Measurements from ENCODE around the gene OR4D11. TPM values are rescaled to one million over a fixed set of nuclear protein-coding genes. Genes with fewer than 3 reads are reported as not detected.
"Not testable (repeated sequence)": the region's sequence is repeated elsewhere in the genome, so short reads cannot be mapped to it uniquely, and the experiment has no call there.

Gene OR4D11
- polyA plus RNA-seq, 4 donors, result not detected

DNA sequence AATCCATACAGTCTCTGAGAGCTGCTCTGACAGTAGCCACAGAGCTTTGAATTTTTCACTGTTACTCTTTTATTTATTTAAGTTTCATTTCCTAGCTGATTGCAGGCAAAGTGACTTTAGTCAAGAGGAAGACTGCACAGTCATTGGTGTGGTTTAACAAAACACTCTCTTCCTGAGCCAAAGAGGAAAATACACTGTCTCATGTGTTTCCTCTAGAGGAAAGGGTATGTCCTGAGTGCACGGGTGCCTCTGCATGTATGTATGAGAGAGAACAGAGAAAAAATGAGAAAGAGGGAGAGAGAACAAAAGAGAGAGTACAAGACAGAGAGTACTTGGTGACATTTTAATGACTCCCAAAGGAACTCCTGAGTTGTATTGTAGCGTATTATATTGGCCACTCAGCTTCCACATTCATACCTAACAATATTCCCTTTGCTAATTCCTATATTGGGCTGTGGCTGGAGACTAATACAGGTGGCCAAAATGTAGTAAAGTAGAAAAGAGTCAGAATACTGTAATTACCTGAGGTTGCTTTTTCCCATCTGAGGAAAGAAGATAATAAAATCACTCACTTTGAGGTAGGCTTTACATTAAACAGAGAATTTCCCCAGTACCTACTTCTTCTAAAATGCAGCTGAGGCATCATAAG lies 7.7 kb downstream of the OR4D11 start, which contains the start of gene OR4D9:
Gene OR4D9, plus strand, starts transcription at position 599 of the 649 bp plus-strand sequence. CDS start 3,374 bp downstream, outside the sequence.
- no peak for DNase-seq
- H3K4me3 ChIP-seq (ENCODE audit: low read depth in 1 of 3, low read length in 3 of 3), result no peak within 1 kb of the TSS
- no peaks in the 10 kb centered on the region for H3K4me1 ChIP-seq (ENCODE audit: control insufficient read depth in 3 of 3, insufficient read depth in 2 of 3, low read depth in 1 of 3, low read length in 2 of 3)
- no peak for FAIRE-seq
- no peaks in the 10 kb centered on the region for H3K27me3 ChIP-seq (ENCODE audit: control insufficient read depth in 3 of 3, insufficient read depth in 3 of 3, low read length in 3 of 3)
- no peaks in the 10 kb centered on the region for H3K36me3 ChIP-seq (ENCODE audit: control insufficient read depth in 3 of 3, insufficient read depth in 2 of 3, low read depth in 1 of 3, low read length in 3 of 3)
- H3K9me3 ChIP-seq (ENCODE audit: control insufficient read depth in 2 of 2, insufficient read depth in 1 of 2, low read depth in 1 of 2, low read length in 1 of 2), result no peaks in the 10 kb centered on the region
- no peak within 1 kb of the TSS for H3K27ac ChIP-seq (ENCODE audit: low read depth in 1 of 3, low read length in 2 of 3)
- WGBS, 3 donors, result 35 to 57% (median 49%) methylated on average over 2 of the region's 2 CpGs

DNA sequence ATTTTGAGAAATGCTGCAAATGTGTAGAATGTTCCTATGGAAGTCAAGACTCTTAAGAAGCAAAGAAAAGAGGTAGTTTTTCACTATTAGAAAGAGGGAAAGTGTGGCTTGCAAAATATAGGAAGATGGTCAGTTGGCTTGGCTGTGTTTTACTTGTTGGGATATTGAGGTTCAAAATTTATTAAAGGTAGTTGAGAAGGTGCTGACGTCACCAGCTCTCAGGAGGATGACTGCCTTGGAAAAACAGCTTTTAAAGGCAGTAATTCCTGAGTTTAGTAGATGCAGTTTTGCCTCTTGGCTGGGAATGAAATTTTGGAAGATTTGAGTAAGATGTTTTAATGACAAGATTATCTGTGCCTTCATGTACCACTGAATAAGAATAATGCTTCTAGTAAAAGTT lies 8.3 kb downstream of the OR4D11 start:
- no peak for DNase-seq
- H3K4me1 ChIP-seq (ENCODE audit: control insufficient read depth in 3 of 3, insufficient read depth in 2 of 3, low read depth in 1 of 3, low read length in 2 of 3), result no peaks in the 10 kb centered on the region

DNA sequence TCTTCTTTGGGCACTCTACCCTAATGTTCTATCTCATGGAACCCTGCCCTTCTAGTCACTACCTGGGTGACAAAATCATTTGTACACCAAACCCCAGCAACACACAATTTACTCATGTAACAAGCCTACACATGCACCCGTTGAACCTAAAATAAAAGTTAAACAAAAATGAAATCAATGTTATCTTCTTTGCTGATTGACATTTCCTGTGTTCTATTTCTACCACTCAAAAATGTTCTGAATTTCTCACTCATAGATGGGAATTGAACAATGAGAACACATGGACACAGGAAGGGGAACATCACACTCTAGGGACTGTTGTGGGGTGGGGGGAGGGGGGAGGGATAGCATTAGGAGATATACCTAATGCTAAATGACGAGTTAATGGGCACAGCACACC lies 16.8 kb downstream of the OR4D11 start:
- H3K4me1 ChIP-seq (ENCODE audit: control insufficient read depth in 3 of 3, insufficient read depth in 2 of 3, low read depth in 1 of 3, low read length in 2 of 3); FAIRE-seq; H3K36me3 ChIP-seq (ENCODE audit: control insufficient read depth in 3 of 3, insufficient read depth in 2 of 3, low read depth in 1 of 3, low read length in 3 of 3); H3K9me3 ChIP-seq (ENCODE audit: control insufficient read depth in 2 of 2, insufficient read depth in 1 of 2, low read depth in 1 of 2, low read length in 1 of 2); H3K27ac ChIP-seq (ENCODE audit: low read depth in 1 of 3, low read length in 2 of 3); H3K27me3 ChIP-seq (ENCODE audit: control insufficient read depth in 3 of 3, insufficient read depth in 3 of 3, low read length in 3 of 3); DNase-seq; H3K4me3 ChIP-seq (ENCODE audit: low read depth in 1 of 3, low read length in 3 of 3): not testable (repeated sequence)
- 61 to 63% (median 62%) methylated on average over 2 of the region's 2 CpGs for WGBS, 3 donors

More for the DNA sequence above, 8.3 kb downstream of the OR4D11 start:
- no peaks in the 10 kb centered on the region for H3K36me3 ChIP-seq (ENCODE audit: control insufficient read depth in 3 of 3, insufficient read depth in 2 of 3, low read depth in 1 of 3, low read length in 3 of 3)
- H3K9me3 ChIP-seq (ENCODE audit: control insufficient read depth in 2 of 2, insufficient read depth in 1 of 2, low read depth in 1 of 2, low read length in 1 of 2), result no peaks in the 10 kb centered on the region
- no peak overlapping the region for H3K4me3 ChIP-seq (ENCODE audit: low read depth in 1 of 3, low read length in 3 of 3)
- no peak overlapping the region for H3K27ac ChIP-seq (ENCODE audit: low read depth in 1 of 3, low read length in 2 of 3)
- WGBS, 3 donors, result 58 to 84% (median 66%) methylated on average over 1 of the region's 1 CpG
- H3K27me3 ChIP-seq (ENCODE audit: control insufficient read depth in 3 of 3, insufficient read depth in 3 of 3, low read length in 3 of 3), result no peaks in the 10 kb centered on the region
- FAIRE-seq, result no peak

DNA sequence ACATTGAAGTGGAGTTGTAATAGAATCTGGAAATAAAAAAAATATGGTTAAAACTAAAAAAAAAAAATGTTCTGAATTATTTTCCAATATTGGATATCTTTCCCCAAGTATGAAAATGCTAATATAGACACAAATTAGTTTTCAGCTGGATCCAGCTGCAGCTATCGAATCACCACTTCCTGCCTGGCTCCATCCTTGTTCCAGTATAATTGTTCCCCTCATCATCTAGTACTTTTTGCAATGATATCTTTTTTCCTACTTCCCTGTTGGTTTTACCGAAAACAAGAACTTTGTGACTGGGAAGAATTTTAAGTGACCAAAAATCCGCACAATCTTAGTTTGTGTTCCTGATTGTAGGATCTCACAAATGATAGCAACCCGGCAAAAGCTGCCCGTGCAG lies 17.4 kb downstream of the OR4D11 start:
- Histone ChIP-seq H3K27ac (ENCODE audit: low read depth in 1 of 3, low read length in 2 of 3) (no peak overlapping the region), H3K4me1 (ENCODE audit: control insufficient read depth in 3 of 3, insufficient read depth in 2 of 3, low read depth in 1 of 3, low read length in 2 of 3) (no peaks in the 10 kb centered on the region), H3K27me3 (ENCODE audit: control insufficient read depth in 3 of 3, insufficient read depth in 3 of 3, low read length in 3 of 3) (no peaks in the 10 kb centered on the region), H3K36me3 (ENCODE audit: control insufficient read depth in 3 of 3, insufficient read depth in 2 of 3, low read depth in 1 of 3, low read length in 3 of 3) (no peaks in the 10 kb centered on the region), H3K9me3 (ENCODE audit: control insufficient read depth in 2 of 2, insufficient read depth in 1 of 2, low read depth in 1 of 2, low read length in 1 of 2) (no peaks in the 10 kb centered on the region), H3K4me3 (ENCODE audit: low read depth in 1 of 3, low read length in 3 of 3) (no peak overlapping the region)
- WGBS, 3 donors, result 70 to 86% (median 80%) methylated on average over 5 of the region's 5 CpGs
- FAIRE-seq (no peak), DNase-seq (no peak)

DNA sequence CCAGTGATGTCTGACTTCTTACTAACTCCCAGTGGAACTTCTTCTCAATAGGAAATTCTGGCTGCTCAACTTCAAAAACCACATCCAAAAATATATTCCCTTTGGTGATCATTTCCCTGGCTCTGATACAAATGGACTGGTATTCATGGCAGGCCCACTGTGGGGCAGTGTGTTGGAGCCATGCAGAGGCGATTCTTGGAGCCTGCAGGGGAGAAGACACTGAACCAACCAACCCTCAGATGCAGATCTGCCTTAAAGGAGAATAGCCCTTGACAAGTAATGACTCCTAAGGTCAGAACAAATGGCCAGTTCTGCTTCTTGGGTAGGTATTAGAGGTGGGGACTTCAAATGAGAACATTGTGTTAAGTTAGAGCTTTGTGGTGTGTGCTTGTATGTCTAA lies 20.2 kb downstream of the OR4D11 start:
- WGBS, 3 donors, result 17 to 31% (median 23%) methylated on average over 1 of the region's 1 CpG
- H3K27ac ChIP-seq (ENCODE audit: low read depth in 1 of 3, low read length in 2 of 3), result no peak overlapping the region
- H3K36me3 ChIP-seq (ENCODE audit: control insufficient read depth in 3 of 3, insufficient read depth in 2 of 3, low read depth in 1 of 3, low read length in 3 of 3), result no peaks in the 10 kb centered on the region
- H3K4me3 ChIP-seq (ENCODE audit: low read depth in 1 of 3, low read length in 3 of 3), result no peak overlapping the region
- H3K4me1 ChIP-seq (ENCODE audit: control insufficient read depth in 3 of 3, insufficient read depth in 2 of 3, low read depth in 1 of 3, low read length in 2 of 3), result no peaks in the 10 kb centered on the region
- no peaks in the 10 kb centered on the region for H3K27me3 ChIP-seq (ENCODE audit: control insufficient read depth in 3 of 3, insufficient read depth in 3 of 3, low read length in 3 of 3)
- H3K9me3 ChIP-seq (ENCODE audit: control insufficient read depth in 2 of 2, insufficient read depth in 1 of 2, low read depth in 1 of 2, low read length in 1 of 2), result no peaks in the 10 kb centered on the region
- FAIRE-seq (no peak), DNase-seq (no peak)

DNA sequence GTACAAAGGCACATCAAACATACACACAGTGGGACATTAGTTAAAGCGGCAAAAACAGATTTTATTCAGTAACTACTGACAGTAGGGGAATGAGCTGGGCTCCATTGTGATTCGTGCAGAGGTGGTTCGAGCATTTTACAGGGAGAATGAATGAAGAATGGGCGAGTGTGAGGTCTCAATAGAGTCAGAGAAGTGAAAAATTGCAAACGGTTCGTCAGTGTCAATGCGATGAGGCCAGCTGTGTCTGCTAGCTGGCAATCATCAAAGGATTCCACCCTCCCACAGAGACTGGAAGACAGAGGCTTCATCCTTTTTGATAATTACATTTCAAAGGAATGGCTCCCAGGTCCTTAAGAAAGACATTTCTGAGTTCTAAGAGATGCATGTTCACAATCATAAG lies 25.3 kb downstream of the OR4D11 start:
- 61 to 81% (median 78%) methylated on average over 7 of the region's 7 CpGs for WGBS, 3 donors
- Histone ChIP-seq H3K9me3 (ENCODE audit: control insufficient read depth in 2 of 2, insufficient read depth in 1 of 2, low read depth in 1 of 2, low read length in 1 of 2) (no peaks in the 10 kb centered on the region), H3K4me3 (ENCODE audit: low read depth in 1 of 3, low read length in 3 of 3) (no peak overlapping the region), H3K36me3 (ENCODE audit: control insufficient read depth in 3 of 3, insufficient read depth in 2 of 3, low read depth in 1 of 3, low read length in 3 of 3) (no peaks in the 10 kb centered on the region), H3K4me1 (ENCODE audit: control insufficient read depth in 3 of 3, insufficient read depth in 2 of 3, low read depth in 1 of 3, low read length in 2 of 3) (no peaks in the 10 kb centered on the region), H3K27me3 (ENCODE audit: control insufficient read depth in 3 of 3, insufficient read depth in 3 of 3, low read length in 3 of 3) (no peaks in the 10 kb centered on the region), H3K27ac (ENCODE audit: low read depth in 1 of 3, low read length in 2 of 3) (no peak overlapping the region)
- FAIRE-seq (no peak), DNase-seq (no peak)

DNA sequence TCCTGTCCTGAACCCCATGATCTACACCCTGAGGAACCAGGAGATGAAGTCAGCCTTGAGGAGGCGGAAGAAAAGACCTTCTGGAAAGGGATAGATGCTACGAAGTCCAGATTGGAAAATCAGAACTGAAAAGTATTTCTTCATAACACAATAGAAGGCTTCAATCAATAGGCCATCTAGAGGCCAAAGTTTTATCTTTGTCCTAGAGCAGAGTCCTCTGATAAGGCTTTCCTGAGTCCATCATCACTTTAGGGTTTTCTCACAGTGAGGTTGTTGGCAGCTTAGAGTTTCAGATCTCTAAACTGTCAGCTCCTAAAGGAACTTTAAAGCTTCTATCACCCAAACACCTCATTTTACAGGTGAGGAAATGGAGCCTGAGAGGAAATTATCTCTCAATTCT lies 29.2 kb downstream of the OR4D11 start:
- H3K9me3 ChIP-seq (ENCODE audit: control insufficient read depth in 2 of 2, insufficient read depth in 1 of 2, low read depth in 1 of 2, low read length in 1 of 2), result no peaks in the 10 kb centered on the region
- no peaks in the 10 kb centered on the region for H3K27me3 ChIP-seq (ENCODE audit: control insufficient read depth in 3 of 3, insufficient read depth in 3 of 3, low read length in 3 of 3)
- no peaks in the 10 kb centered on the region for H3K36me3 ChIP-seq (ENCODE audit: control insufficient read depth in 3 of 3, insufficient read depth in 2 of 3, low read depth in 1 of 3, low read length in 3 of 3)
- H3K4me1 ChIP-seq (ENCODE audit: control insufficient read depth in 3 of 3, insufficient read depth in 2 of 3, low read depth in 1 of 3, low read length in 2 of 3), result no peaks in the 10 kb centered on the region
- no peak overlapping the region for H3K4me3 ChIP-seq (ENCODE audit: low read depth in 1 of 3, low read length in 3 of 3)
- FAIRE-seq (no peak), DNase-seq (peak in 1 of 2 donors; percentile 23)
- WGBS, 3 donors, result 62 to 78% (median 76%) methylated on average over 2 of the region's 2 CpGs
- H3K27ac ChIP-seq (ENCODE audit: low read depth in 1 of 3, low read length in 2 of 3), result no peak overlapping the region

DNA sequence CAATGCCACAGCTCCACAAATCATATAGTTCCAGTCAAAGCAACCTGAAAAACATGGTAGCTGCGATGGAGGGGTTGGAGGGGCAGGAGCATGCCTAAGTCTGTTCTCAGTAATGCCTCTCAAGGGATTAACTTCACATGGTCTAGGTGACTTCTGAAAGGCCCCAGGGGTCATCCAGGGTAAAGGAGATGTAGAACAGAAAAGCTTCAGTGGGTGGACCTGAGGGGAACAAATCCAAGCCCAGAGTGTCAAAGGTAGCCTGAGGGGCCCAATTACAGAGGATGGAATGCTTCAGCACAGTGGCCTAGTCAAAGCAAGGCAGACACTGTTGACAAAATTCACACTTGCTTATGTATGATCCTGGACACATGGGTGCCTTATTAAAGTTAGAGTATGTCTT lies 31.3 kb downstream of the OR4D11 start:
- Histone ChIP-seq H3K9me3 (ENCODE audit: control insufficient read depth in 2 of 2, insufficient read depth in 1 of 2, low read depth in 1 of 2, low read length in 1 of 2) (no peaks in the 10 kb centered on the region), H3K27me3 (ENCODE audit: control insufficient read depth in 3 of 3, insufficient read depth in 3 of 3, low read length in 3 of 3) (no peaks in the 10 kb centered on the region), H3K36me3 (ENCODE audit: control insufficient read depth in 3 of 3, insufficient read depth in 2 of 3, low read depth in 1 of 3, low read length in 3 of 3) (no peaks in the 10 kb centered on the region), H3K27ac (ENCODE audit: low read depth in 1 of 3, low read length in 2 of 3) (no peak overlapping the region), H3K4me1 (ENCODE audit: control insufficient read depth in 3 of 3, insufficient read depth in 2 of 3, low read depth in 1 of 3, low read length in 2 of 3) (no peaks in the 10 kb centered on the region), H3K4me3 (ENCODE audit: low read depth in 1 of 3, low read length in 3 of 3) (no peak overlapping the region)
- 92 to 100% (median 95%) methylated on average over 1 of the region's 1 CpG for WGBS, 3 donors
- no peak for FAIRE-seq
- DNase-seq, result no peak

Measured in small intestine (tissue), 7 donors.